B cell (primary cell): ENCODE data around the gene SHROOM2.

Experiments
- CTCF ChIP-seq: fragments of 200-600 bp; IDR thresholded peaks from one replicate; pipeline ENCODE4 v1.8.0; 2022; ENCODE audit warnings: antibody characterized with exemption, mild to moderate bottlenecking
- EZH2 ChIP-seq: IDR thresholded peaks from 2 replicates; pipeline ENCODE4 v1.6.1; 2012; ENCODE audit warnings: borderline replicate concordance, low read depth, mild to moderate bottlenecking, moderate library complexity, low read length; ENCODE audit not compliant: insufficient read depth, poor library complexity, severe bottlenecking

- TF ChIP-seq CTCF = no peak
- TF ChIP-seq EZH2 = no peak
These were observed 49.5 kb downstream of the SHROOM2 start for GRCh38 chrX:9835585-9836210.
